HG03442 (cell line): ENCODE results near the gene NSD2.

Experiments used
- ATAC-seq: cut with Tn5 transposase; IDR thresholded peaks from one replicate; pipeline ENCODE4 v1.9.1; 2021; ENCODE audit warnings: mild to moderate bottlenecking, moderate library complexity; ENCODE audit not compliant: unreplicated experiment

Gene NSD2

DNA sequence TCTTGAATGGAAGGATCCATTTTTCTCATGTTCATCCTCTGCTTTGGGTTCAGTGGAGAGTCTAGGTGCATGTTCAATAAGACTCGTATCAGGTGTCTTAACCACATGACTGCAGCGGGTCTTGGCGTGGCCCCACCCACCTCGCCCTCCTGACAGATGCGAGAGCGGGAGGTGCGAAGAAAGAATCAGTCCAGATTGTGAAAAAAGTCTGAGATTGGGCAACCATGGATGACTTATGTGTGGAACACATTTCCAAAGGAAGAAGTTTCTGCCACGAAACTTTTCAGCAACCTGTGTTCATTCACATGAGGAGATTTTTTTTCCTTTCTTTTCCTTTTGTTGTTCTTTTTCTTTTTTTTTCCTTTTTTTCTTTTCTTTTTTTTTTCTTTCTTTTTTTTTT lies 66.8 kb downstream of the NSD2 start:
- no peak for ATAC-seq

DNA sequence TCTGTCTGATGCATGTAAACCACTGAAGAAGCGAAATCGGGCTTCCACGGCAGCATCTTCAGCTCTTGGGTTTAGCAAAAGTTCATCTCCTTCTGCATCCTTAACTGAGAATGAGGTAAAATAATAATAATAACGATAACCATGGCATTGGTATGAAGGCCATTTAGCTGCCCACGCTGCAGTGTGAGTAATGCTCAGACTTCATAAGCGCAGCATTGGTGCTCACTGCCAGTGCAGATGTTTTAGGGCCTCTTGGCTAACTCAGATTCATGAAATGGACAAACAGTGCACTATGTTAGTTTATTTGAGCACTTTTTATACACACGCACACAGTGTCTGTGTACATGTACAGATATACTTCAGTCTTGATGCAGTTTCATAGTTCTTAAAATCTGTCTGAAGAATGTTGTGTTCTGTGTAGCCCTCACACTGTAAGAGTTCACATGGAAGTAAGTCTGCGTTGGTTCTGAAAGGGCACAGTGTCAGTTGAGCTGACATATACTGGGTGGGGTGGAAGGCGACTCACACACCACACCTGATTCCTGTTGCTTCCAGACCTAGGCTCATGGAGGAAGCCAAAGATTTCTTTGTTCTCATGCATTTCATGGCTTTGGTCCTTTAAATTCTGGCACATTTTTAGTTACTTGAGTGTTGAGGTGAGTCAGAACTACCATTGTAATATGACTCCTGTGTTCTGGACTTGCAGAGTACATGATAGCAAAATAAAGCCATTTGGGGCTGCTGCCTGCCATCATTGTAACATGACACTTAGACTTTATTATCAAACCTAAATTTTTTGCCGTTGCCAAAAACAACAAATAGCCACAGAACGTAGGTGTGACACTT lies 68.7 kb downstream of the NSD2 start:
- no peak for ATAC-seq

DNA sequence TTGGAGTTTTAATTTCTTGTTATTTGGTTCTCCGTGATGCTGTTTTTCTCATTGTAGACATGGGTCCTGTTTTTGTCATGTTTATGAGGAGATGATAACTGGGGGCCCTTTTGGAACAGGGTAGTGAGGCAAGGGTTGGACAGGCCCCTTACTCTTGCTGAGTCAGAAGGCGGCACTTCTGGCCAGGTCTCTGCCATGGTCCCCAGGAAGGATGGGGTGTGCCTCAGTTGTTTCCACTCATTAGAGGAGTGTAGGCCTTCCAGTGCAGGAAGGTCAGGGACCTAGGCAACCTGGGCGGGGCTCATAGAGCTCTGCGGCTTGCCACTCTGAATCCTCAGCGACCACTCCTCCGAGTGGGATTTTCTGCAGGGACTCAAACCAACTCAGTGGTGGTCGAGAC lies 69.4 kb downstream of the NSD2 start:
- ATAC-seq: no peak

GRCh38 chr4:1943928-1944327 lies 72.7 kb downstream of the NSD2 start:
- ATAC-seq: no peak

DNA sequence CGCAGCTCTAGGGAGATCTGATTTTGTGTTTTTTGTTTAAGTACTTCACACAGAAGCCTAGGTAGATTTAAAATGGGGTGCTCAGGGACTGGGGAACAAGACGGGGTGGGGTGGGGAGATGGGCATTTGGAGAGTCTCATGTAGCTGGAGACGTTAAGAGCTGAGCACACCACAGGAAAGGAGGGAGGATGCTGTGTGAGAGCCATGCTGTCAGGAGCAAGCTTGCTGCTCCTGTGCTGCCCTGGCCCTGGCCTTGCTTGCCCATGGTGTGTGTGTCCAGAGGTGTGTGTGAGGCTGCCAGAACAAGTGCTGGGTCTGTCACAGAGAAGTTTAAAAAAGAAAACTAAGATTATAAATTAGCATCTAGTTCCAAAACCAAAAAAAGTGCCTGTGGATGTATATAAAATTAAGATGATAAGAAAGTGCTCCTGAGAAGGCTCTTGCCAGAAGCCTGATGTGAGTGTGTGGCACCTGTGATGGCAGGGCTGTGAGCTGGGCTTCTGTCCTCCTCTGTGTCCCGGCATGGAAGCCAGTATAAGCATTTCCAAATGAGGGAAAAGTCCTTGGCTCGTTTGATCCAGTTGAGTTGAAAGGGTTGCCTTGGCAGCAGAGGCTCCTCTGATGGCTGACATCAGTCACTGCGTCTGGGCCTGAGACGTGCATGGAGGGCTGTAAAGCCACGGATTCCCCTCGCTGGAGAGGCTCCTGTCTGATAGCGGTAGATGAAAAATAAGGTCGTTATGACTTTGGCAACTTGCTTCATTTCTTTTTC lies 74.1 kb downstream of the NSD2 start:
- no peak for ATAC-seq

GRCh38 chr4:1945912-1946311 lies 74.7 kb downstream of the NSD2 start:
- ATAC-seq: no peak

DNA sequence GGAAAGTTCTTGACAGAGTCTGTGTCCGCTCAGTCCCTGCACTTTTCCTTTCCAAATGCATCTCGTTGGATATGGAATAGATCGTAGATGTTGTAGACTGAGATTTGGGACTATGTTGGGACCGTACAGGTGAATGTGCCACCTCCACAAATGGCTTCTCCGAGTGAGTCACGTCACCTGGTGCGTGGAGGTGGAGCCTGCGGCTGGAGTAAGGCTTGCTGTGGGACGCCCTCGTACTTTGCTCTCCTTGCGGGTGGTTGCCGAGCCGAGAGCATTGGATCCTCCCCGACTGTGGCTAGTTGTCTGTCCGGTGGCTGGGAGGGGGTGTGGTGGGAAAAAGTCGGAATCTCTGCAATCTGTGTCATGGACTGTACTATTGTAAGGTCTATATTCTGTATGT lies 77.0 kb downstream of the NSD2 start:
- ATAC-seq: no peak

- no peak for ATAC-seq
These were observed 77.8 kb downstream of the NSD2 start for GRCh38 chr4:1948892-1949436.

DNA sequence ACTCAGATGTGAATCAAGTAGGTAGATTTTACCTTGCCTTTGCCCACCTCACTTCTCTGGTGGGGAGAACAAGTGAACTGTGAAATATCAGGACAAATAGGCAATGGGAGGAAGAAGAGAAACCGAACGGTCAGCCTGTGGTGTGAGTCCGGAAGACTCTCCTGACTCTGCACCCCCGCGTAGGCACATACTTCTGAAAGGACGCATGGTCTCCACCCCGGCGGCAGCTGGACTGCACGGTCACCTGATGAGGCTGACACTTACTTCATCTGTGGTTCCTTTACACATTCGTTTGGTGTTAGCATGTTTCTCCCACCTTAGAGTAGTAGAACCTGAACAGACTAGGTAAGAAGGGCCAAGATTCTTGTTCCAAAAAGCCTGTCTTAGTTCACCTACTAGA lies 79.2 kb downstream of the NSD2 start:
- no peak for ATAC-seq

- ATAC-seq: no peak
These were observed 81.0 kb downstream of the NSD2 start for GRCh38 chr4:1952058-1952700.

- ATAC-seq: no peak
These were observed 81.5 kb downstream of the NSD2 start for GRCh38 chr4:1952719-1953118.

- ATAC-seq: no peak
These were observed 82.1 kb downstream of the NSD2 start for GRCh38 chr4:1953335-1953734.

DNA sequence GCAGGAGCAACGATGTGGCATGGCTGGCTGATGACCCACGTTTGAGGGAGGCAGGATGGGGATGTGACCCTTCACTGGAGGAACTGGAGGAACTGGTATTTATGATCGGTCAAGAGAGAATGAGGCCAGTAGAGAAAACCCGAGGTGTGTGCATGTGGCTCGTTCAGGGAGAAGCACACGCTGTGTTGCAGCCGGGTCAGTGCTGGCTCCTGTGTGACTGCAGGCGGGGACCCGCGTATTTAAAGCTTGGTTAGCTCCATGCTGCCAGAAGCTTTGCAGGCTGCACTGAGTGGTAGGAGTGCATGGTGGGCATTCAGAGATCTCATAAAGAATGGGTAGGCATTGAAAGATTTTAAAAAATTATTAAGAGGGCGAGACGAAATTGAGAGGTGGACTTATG lies 85.4 kb downstream of the NSD2 start:
- no peak for ATAC-seq

DNA sequence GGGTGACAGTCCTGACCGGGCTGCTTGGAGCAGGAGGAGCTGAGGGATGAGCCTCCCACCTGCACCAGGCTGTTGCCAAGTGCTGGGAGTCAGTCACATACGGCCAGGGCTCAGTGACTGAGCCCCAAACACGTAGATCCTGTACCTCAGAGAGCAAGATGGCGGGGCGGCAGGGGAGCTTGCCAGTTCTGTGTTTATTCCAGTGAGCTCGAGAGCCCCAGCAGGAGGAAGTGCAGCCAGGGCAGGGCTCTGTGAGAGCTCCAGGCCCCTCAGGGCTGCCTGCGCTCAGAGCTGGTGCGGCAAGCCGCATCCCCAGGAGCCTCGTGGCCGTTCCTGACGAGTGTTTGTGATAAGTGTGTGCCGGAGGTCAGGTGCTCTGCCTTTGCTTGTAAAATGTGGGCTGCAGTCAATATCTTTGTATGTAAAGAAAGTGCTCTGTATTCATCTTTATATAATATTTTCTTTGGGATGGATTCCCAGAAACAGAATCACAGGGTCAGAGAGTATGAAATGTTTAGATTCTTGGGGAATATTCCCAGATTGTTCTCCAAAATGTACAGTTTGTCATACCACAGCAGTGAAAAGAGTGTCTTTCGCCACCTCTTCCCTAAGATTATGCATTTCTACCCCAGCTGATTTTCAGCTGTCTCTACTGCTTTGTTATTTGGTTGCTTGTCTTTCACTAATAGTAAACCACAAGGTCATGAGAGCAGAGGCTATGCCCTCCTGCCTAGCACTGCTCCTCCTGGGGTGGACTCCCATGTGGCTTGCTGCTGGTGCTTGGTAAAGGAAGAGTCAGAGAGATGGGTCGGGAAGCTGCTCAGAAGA lies 87.3 kb downstream of the NSD2 start:
- no peak for ATAC-seq

GRCh38 chr4:1959104-1959384 lies 87.9 kb downstream of the NSD2 start:
- ATAC-seq: no peak

- no peak for ATAC-seq
These were observed 89.1 kb downstream of the NSD2 start for GRCh38 chr4:1960170-1960825.

GRCh38 chr4:1961038-1961437 lies 89.8 kb downstream of the NSD2 start:
- ATAC-seq: no peak

DNA sequence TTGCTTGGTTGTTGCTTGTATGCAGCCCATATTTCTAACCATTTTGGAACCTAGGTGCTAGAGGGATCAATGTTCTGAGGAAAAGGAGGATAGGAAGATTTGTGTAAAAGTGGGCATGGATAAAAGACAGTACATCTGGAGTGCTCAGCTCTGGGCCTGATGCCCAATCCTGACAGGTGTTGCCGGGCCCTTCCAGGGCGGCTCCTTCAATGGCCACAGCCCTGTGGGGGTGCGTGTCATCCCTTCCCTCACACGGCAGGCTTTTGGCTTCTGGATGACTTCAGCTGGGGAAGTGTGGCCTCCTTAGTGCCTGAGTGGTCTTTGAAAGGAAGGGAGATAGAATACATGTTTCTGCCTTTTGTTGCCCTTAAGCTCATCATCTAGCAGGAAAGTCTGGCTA lies 90.4 kb downstream of the NSD2 start:
- no peak for ATAC-seq

- no peak for ATAC-seq
These were observed 91.8 kb downstream of the NSD2 start for GRCh38 chr4:1962980-1963379.

DNA sequence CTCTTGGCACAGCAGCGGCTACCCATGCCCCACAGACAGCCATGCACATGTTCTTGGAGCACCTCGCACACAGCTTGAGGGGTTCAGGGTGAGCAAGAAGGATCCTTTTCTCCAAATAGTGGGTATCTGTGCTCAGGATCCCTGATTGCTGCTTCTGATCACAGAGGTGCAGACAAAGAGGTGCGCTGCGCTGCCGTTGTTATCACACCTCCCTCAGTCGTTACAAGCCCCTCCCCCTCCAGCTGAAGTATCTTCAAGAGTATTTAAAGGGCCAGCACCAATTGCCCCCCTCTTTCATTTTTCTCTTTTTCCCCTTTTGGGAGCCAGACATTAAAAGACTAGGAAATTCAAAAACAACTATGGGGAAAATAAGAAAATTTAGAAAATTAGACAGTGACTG lies 93.2 kb downstream of the NSD2 start:
- ATAC-seq: no peak
